BE2C (cell line): ENCODE data around the gene MEFV.
"Not testable (repeated sequence)": the region's sequence is repeated elsewhere in the genome, so short reads cannot be mapped to it uniquely, and the experiment has no call there.

Source experiments
- DNase-seq: peaks from one replicate; pipeline ENCODE4 v3.0.0-alpha.2; 2020
- H3K27me3 ChIP-seq: fragments of 250-450 bp; sonication (Bioruptor Pico); 2 replicates; pipeline ENCODE4 v1.5.1; 2020; ENCODE audit warnings: mild to moderate bottlenecking
- H3K36me3 ChIP-seq: fragments of 250-450 bp; sonication (Bioruptor Pico); 2 replicates; pipeline ENCODE4 v1.5.1; 2020; ENCODE audit warnings: mild to moderate bottlenecking
- H3K4me1 ChIP-seq: fragments of 250-450 bp; sonication (Bioruptor Pico); 2 replicates; pipeline ENCODE4 v1.5.1; 2020
- H3K4me3 ChIP-seq: 2 replicates; pipeline ENCODE4 v1.5.1; 2011; ENCODE audit warnings: low read depth, low read length
- H3K9me3 ChIP-seq: fragments of 250-450 bp; sonication (Bioruptor Pico); 2 replicates; pipeline ENCODE4 v1.5.1; 2020
- CTCF ChIP-seq: IDR thresholded peaks from 2 replicates; pipeline ENCODE4 v1.5.1; 2012; ENCODE audit warnings: mild to moderate bottlenecking, low read depth, low read length

MEFV gene

GRCh38 chr16:3202903-3203539 lies 53.4 kb downstream of the MEFV start:
- Histone ChIP-seq H3K4me3 (no peak overlapping the region), H3K4me1 (no peaks in the 10 kb centered on the region), H3K36me3 (no peaks in the 10 kb centered on the region), H3K9me3 (0 out of 2 replicates have a peak, but pooled peaks cover 4% of the 10 kb centered on the region), H3K27me3 (peaks cover 47% of the 10 kb centered on the region)
- no peak for DNase-seq
- TF ChIP-seq CTCF, result no peak

- Histone ChIP-seq H3K9me3 (no peaks in the 10 kb centered on the region), H3K4me1 (no peaks in the 10 kb centered on the region), H3K27me3 (peaks cover 53% of the 10 kb centered on the region), H3K4me3 (no peak overlapping the region), H3K36me3 (no peaks in the 10 kb centered on the region)
- DNase-seq, result no peak
- no peak for TF ChIP-seq CTCF
Measured at GRCh38 chr16:3198334-3199072, 57.9 kb downstream of the MEFV start.

- not testable (repeated sequence) for H3K36me3 ChIP-seq, DNase-seq, H3K4me1 ChIP-seq, H3K4me3 ChIP-seq, H3K9me3 ChIP-seq
- H3K27me3 ChIP-seq, result peaks cover 46% of the 10 kb centered on the region
Measured at GRCh38 chr16:3197694-3198333, 58.6 kb downstream of the MEFV start.

- no peaks in the 10 kb centered on the region for H3K36me3 ChIP-seq
- no peak for DNase-seq
- H3K9me3 ChIP-seq, result no peaks in the 10 kb centered on the region
- TF ChIP-seq CTCF, result no peak
- H3K27me3 ChIP-seq, result peaks cover 37% of the 10 kb centered on the region
- no peaks in the 10 kb centered on the region for H3K4me1 ChIP-seq
- H3K4me3 ChIP-seq, result no peak overlapping the region
Measured at GRCh38 chr16:3195975-3196374, 60.5 kb downstream of the MEFV start.

- peak; percentile 31 for DNase-seq
- Histone ChIP-seq H3K4me3 (peak overlapping the region; percentile 10), H3K4me1 (no peaks in the 10 kb centered on the region), H3K9me3 (no peaks in the 10 kb centered on the region), H3K36me3 (no peaks in the 10 kb centered on the region), H3K27me3 (peaks cover 29% of the 10 kb centered on the region)
- no peak for TF ChIP-seq CTCF
Measured at GRCh38 chr16:3194792-3195191, 61.6 kb downstream of the MEFV start.

GRCh38 chr16:3193221-3194212 lies 62.9 kb downstream of the MEFV start:
- H3K9me3 ChIP-seq, result no peaks in the 10 kb centered on the region
- H3K4me3 ChIP-seq, result no peak overlapping the region
- H3K4me1 ChIP-seq, result no peaks in the 10 kb centered on the region
- no peak for DNase-seq
- H3K36me3 ChIP-seq, result no peaks in the 10 kb centered on the region
- H3K27me3 ChIP-seq, result peaks cover 22% of the 10 kb centered on the region
- no peak for TF ChIP-seq CTCF
